Cerebellar nuclear complex (tissue), 1 donor: ENCODE measurements around the gene SIKE1.
"Not testable (repeated sequence)": the region's sequence is repeated elsewhere in the genome, so short reads cannot be mapped to it uniquely, and the experiment has no call there.

Experiments used
- DNase-seq, 2 experiments: peaks; one replicate each; lab custom pipeline; 2025; lab: John Stamatoyannopoulos, UW

Gene SIKE1

GRCh38 chr1:114755006-114755931 lies 25.2 kb downstream of the SIKE1 start:
- no peak for DNase-seq

DNA sequence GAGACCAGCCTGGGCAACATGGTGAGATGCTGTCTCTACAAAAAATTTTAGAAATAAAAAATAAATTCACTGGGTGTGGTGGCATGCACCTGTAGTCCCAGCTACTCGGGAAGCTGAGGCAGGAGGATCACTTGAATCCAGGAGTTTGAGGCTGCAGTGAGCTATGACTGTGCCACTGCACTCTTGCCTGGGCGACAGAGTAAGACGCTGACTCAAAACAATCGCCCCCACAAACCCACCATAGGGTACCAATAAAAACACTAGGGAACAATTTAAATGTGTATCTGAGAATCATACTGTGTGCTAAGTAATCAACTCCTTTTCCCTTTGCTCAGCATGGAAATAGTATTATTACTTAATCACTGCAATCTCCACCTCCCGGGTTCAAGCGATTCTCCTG lies 26.8 kb downstream of the SIKE1 start:
- DNase-seq = not testable (repeated sequence)

GRCh38 chr1:114753143-114753542 lies 27.3 kb downstream of the SIKE1 start:
- no peak for DNase-seq

GRCh38 chr1:114750780-114751179 lies 29.7 kb downstream of the SIKE1 start:
- no peak for DNase-seq

DNA sequence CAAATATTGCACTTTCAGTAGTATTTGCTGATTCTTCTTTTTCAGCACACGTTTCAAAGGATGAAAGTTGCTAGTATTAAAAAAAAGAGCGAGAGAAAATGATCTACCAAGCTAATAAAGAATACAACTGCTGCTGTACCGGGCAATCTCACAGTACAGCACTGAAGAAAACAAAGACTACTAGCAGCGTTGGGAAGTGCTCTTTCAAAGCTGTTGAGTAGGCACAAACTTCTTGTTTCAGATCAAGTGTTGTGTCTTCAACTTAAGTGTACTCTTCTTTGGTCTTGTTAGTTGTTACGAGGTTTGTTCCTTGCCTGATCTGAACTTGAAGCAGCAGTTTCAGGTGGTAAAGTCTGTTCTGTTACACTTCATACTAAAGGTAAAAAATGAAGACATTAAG lies 30.6 kb downstream of the SIKE1 start:
- no peak for DNase-seq

DNA sequence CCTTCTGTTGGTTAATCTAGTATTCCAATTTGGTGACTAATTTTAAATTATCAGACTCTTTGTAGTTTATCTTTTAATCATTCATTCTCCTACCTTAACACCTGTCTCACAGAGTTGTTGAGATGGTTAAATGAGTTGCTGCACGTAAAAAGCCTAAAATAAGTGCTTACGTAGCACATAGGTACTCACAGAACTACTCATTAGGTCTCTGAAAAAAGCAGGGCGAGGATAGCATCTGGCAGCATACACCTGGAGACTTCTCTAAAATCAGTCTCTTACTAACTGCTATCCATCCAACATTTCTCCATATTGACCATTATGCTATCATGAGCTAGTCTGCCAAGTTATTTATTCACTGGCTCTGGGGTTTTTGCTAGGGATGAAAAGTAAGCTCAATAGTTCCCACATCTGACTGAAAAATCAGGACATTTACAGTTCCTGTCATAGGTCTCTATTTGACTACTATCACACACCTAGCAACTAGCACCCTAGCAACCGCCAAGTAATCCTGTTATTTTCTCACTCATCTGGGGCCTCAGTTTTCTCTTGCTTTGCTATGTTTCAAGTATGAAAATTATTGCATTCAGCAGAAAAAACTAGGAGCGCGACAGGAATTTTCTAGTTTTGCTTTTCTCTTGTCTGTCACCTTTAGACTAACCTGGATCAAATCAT lies 33.9 kb downstream of the SIKE1 start:
- no peak for DNase-seq

DNA sequence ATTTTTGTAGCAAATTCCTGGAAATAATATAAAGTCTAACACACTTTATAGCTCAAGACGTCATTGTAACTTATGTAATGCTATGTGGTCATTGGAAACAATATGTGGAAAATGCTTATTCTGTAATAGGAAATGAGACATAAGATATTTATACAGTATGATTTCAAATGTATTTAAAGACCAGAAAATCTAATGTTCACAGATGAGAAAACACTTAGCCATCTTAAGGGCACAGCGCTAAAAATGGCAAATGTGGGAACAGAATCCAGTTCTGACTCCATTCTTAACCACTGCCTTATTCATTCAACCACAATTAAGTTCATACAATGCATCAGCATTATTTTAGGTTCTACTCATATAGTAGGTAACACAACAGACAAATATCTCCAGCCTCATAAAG lies 35.2 kb downstream of the SIKE1 start:
- DNase-seq = no peak

DNA sequence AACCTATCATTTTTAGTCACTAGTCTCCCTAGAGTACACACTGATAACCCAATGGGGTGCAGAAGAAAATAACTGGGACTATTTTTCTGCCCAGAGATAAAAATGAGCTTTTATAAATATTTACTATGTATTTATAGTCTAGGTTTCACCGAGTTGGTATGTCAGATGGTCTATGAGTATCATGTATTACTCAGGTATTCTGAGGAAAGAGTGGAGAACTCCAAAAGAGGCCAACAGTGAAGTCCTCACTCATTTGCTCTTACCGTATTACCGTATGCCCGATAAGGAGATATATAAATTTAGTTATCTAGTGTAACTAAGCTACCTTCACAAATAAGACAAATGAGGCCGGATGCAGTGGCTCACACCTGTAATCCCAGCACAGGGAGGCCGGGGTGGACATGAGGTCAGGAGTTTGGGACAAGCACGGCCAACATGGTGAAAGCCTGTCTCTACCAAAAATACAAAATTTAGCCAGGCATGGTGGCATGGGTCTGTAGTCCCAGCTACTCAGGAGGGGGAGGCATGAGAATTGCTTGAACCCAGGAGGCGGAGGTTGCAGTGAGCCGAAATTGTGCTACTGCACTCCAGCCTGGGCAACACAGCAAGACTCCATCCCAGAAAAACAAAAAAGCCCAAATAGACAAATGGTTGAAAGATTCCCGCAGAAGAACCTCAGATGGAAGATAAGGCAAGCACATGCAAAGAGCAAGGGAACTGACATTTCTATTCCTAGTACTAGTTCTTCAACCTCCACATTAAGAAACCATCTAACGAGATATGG lies 38.3 kb downstream of the SIKE1 start:
- no peak for DNase-seq

DNA sequence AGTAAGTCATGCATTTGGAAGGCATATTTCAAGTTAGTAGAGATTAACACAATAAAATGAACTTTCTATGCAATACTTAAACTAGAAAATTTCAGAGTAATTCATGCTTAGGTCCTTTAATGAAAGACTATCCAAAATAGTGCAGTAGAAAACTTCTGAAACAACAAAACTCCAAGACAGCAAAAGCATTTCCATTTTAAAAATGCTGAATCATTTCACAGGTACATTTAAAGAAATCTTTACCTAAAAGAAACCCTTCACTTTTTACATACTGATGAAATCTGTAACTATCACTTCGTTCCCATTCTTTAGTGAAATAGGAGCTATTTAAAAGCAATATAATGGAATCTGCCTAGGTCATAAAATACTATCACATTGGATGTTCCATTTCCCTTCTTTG lies 40.2 kb downstream of the SIKE1 start:
- no peak for DNase-seq

GRCh38 chr1:114737314-114737849 lies 43.1 kb downstream of the SIKE1 start:
- DNase-seq = no peak

DNA sequence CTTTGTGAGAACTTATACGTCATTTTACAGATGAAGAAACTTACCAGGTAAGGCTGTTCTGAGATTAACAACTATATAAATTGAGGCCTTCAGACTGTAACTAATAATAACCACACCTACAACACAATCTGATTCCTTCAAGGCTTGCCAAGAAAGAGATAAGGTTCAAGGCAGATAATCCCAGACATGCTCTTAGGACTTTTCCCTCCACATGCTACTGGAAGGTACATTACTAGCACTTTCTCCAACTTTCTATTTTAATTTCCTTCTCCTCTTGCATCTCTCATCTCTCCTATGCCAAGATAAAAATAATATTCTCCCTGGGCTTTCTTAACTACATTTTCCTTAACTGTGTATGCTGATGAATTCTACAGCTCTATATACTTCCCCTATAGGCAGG lies 45.0 kb downstream of the SIKE1 start:
- DNase-seq = no peak

DNA sequence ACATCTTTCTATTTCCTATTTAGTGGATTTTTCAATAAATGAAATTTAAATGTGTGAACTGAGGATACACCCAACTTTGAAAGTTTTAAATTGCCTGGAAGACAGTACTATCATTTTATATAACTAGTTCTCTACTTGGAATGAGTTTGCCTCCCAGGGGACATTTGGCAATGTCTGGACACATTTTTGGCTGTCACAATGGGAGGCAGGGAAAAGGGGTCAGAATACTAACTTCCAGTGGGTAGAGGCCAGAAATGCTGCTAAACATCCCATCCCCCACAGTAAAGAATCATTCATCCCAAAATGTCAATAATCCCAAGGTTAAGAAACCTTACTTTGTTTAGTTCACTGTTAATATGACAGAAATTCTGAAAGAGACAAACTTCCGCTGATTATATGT lies 50.7 kb downstream of the SIKE1 start:
- DNase-seq = no peak

GRCh38 chr1:114728553-114728952 lies 51.9 kb downstream of the SIKE1 start:
- DNase-seq = no peak

DNA sequence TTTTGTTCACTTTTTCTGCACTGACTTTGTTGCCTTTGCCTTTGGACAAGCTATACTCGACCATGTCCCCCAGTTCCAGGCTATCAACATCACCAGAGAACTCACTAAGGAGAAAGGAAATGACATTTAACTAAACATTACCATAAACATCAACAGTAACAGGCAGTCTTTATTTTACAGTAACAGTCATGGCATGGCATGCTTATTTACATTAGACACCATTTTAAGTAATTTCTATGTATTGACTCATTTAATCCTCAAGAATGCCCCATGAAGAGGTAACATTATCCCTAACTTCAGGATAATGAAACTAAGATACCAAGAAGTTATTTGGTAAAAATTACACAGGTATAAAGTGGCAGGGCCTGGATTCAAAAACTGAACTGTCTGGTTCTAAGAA lies 55.3 kb downstream of the SIKE1 start:
- no peak for DNase-seq

DNA sequence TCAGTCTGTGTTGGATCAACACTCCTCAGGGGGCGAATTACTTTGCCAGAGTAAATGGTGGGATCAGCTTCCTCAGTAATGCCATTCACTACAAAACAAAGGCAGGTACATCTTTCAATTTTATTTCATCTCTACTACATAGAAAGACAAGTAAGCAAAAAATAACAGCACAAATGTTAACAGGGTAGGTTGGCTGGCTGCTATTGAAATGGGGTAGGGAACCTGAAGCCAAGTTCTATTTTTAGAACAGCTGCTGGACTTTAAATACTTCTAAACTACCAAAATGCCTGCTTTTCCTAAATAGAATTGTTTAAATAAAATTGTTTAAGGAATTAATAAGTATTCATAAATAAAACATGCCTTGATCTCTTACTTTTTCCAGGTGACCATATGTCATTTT lies 56.6 kb downstream of the SIKE1 start:
- no peak for DNase-seq

- DNase-seq = no peak
Observed at GRCh38 chr1:114723457-114723856, 57.0 kb downstream of the SIKE1 start.

GRCh38 chr1:114720492-114720891 lies 60.0 kb downstream of the SIKE1 start:
- DNase-seq = no peak
